HK-2 (cell line): Measurements from ENCODE around the gene TM4SF5.
"Not testable (repeated sequence)": the region's sequence is repeated elsewhere in the genome, so short reads cannot be mapped to it uniquely, and the experiment has no call there.

Experiments used
- DNase-seq: peaks from one replicate; pipeline ENCODE4 v3.0.0-alpha.2; 2018; ENCODE audit not compliant: unreplicated experiment

The TM4SF5 gene

GRCh38 chr17:4789951-4790704 lies 18.4 kb downstream of the TM4SF5 start:
- peak; percentile 88 for DNase-seq

GRCh38 chr17:4790705-4791088 lies 19.0 kb downstream of the TM4SF5 start:
- DNase-seq = no peak

GRCh38 chr17:4795168-4795567 lies 23.5 kb downstream of the TM4SF5 start:
- DNase-seq = no peak

GRCh38 chr17:4796552-4796920 lies 24.9 kb downstream of the TM4SF5 start:
- peak; percentile 48 for DNase-seq

- peak; percentile 38 for DNase-seq
Observed at GRCh38 chr17:4800462-4801196, 28.9 kb downstream of the TM4SF5 start.

GRCh38 chr17:4802228-4802627 lies 30.5 kb downstream of the TM4SF5 start, which contains the start of gene C17orf114:
Gene C17orf114, minus strand, starts transcription at chr17:4802328.
- no peak for DNase-seq

GRCh38 chr17:4806456-4806776 lies 34.7 kb downstream of the TM4SF5 start:
- DNase-seq = no peak

GRCh38 chr17:4806777-4807604 lies 35.3 kb downstream of the TM4SF5 start, which contains the start of gene PLD2:
Gene PLD2, plus strand, starts transcription at chr17:4807152. Its CDS starts 621 bp downstream, at chr17:4807773.
- DNase-seq = peak; percentile 82

- peak; percentile 13 for DNase-seq
Observed at GRCh38 chr17:4807605-4808377, 36.1 kb downstream of the TM4SF5 start.

- DNase-seq = no peak
Observed at GRCh38 chr17:4808378-4808767, 36.7 kb downstream of the TM4SF5 start.

- no peak for DNase-seq
Observed at GRCh38 chr17:4810696-4811290, 39.1 kb downstream of the TM4SF5 start.

GRCh38 chr17:4811471-4811870 lies 39.8 kb downstream of the TM4SF5 start:
- no peak for DNase-seq

- no peak for DNase-seq
Observed at GRCh38 chr17:4812690-4813089, 41.0 kb downstream of the TM4SF5 start.

GRCh38 chr17:4815043-4815675 lies 43.5 kb downstream of the TM4SF5 start:
- no peak for DNase-seq

- no peak for DNase-seq
Observed at GRCh38 chr17:4816826-4817225, 45.1 kb downstream of the TM4SF5 start.

GRCh38 chr17:4818276-4818675 lies 46.6 kb downstream of the TM4SF5 start:
- no peak for DNase-seq

GRCh38 chr17:4822835-4823234 lies 51.1 kb downstream of the TM4SF5 start:
- no peak for DNase-seq

- DNase-seq = no peak
Observed at GRCh38 chr17:4823373-4824089, 51.8 kb downstream of the TM4SF5 start.

- no peak for DNase-seq
Observed at GRCh38 chr17:4827399-4827798, 55.7 kb downstream of the TM4SF5 start.

- DNase-seq = not testable (repeated sequence)
Observed at GRCh38 chr17:4832829-4833177, 61.1 kb downstream of the TM4SF5 start.
